HL-60/S4 treated with retinoic acid at 250 ng/mL for 4 days and 3 days (cell line): ENCODE measurements around the gene MOV10L1.
"Not testable (repeated sequence)": the region's sequence is repeated elsewhere in the genome, so short reads cannot be mapped to it uniquely, and the experiment has no call there.

Experiments used
- in situ Hi-C: fragments of 300-500 bp; cut with MboI; formaldehyde crosslinking; loops from 2 replicates; pipeline ENCODE4 v1.7.0; 2022; ENCODE audit warnings: low sequenced_read_pairs

MOV10L1 gene

GRCh38 chr22:50131894-50132293 lies 42.1 kb downstream of the MOV10L1 start:
- in situ Hi-C loops, result no loop called here

GRCh38 chr22:50134481-50134880 lies 44.7 kb downstream of the MOV10L1 start:
- in situ Hi-C loops, result no loop called here

- in situ Hi-C loops, result no loop called here
Observed at GRCh38 chr22:50136581-50137015, 46.8 kb downstream of the MOV10L1 start.

GRCh38 chr22:50137277-50137676 lies 47.5 kb downstream of the MOV10L1 start:
- in situ Hi-C loops, result not testable (repeated sequence)

- in situ Hi-C loops, result no loop called here
Observed at GRCh38 chr22:50138041-50138440, 48.2 kb downstream of the MOV10L1 start.

- in situ Hi-C loops, result no loop called here
Observed at GRCh38 chr22:50138988-50139387, 49.2 kb downstream of the MOV10L1 start.

- in situ Hi-C loops, result no loop called here
Observed at GRCh38 chr22:50139843-50140415, 50.1 kb downstream of the MOV10L1 start.

- in situ Hi-C loops, result no loop called here
Observed at GRCh38 chr22:50140615-50141014, 50.8 kb downstream of the MOV10L1 start.

GRCh38 chr22:50141462-50141861 lies 51.7 kb downstream of the MOV10L1 start:
- in situ Hi-C loops, result no loop called here

- in situ Hi-C loops, result no loop called here
Observed at GRCh38 chr22:50141891-50142363, 52.1 kb downstream of the MOV10L1 start.

- in situ Hi-C loops, result no loop called here
Observed at GRCh38 chr22:50143096-50143495, 53.3 kb downstream of the MOV10L1 start.

- in situ Hi-C loops, result no loop called here
Observed at GRCh38 chr22:50144005-50144614, 54.3 kb downstream of the MOV10L1 start.

GRCh38 chr22:50145721-50146438 lies 56.1 kb downstream of the MOV10L1 start:
- in situ Hi-C loops, result no loop called here

GRCh38 chr22:50146439-50147238 lies 56.8 kb downstream of the MOV10L1 start:
- in situ Hi-C loops, result no loop called here

GRCh38 chr22:50147258-50148165 lies 57.7 kb downstream of the MOV10L1 start:
- in situ Hi-C loops, result not testable (repeated sequence)

GRCh38 chr22:50148166-50148500 lies 58.3 kb downstream of the MOV10L1 start:
- in situ Hi-C loops, result no loop called here

- in situ Hi-C loops, result no loop called here
Observed at GRCh38 chr22:50148991-50149721, 59.4 kb downstream of the MOV10L1 start.

- in situ Hi-C loops, result no loop called here
Observed at GRCh38 chr22:50150161-50151129, 60.6 kb downstream of the MOV10L1 start.
